Sigmoid colon (tissue), 4 donors: Measurements from ENCODE around the gene CSPG4.

Source experiments
- POLR2A ChIP-seq, 2 donors: fragments of 450-650 bp; IDR thresholded peaks; one replicate each; pipeline ENCODE4 v1.6.1; 2016; ENCODE audit warnings: antibody characterized with exemption in 2 of 2, mild to moderate bottlenecking in 2 of 2, moderate library complexity in 2 of 2
- POLR2AphosphoS5 ChIP-seq, 4 donors: sonication (generic); formaldehyde crosslinking; IDR thresholded peaks; one replicate each; pipeline ENCODE4 v1.6.1; 2017; ENCODE audit warnings: antibody characterized with exemption in 4 of 4
- TF ChIP-seq, protein P1 (sequence below), 4 experiments: fragments of 450-650 bp in 3 of 4; fragments of 200-600 bp in 1 of 4; IDR thresholded peaks; one replicate each; pipeline ENCODE4 v1.5.1; 2016 to 2019; ENCODE audit warnings: antibody characterized with exemption in 4 of 4, mild to moderate bottlenecking in 3 of 4, moderate library complexity in 2 of 4

DNA sequence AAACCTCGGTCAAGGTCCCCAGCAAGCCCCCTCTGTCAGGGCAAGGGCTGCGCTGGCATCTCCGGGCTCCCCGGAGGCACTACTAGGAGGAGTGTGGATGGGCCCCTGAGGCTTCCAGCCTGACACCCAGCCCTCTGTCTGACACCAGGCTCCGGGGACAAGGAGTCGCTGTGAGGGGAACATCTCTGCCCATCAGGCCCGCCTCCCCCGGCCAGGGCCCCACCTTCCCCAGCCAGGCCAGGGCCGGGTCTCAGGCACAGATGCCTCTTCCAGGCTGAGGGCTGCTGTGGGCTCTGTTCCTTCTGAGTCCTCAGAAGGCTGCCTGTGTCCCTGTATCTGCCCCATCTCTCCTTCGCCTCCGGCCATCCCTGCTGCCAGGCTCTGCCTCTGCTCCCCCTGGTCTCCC is 15.8 kb downstream of the CSPG4 start:
- TF ChIP-seq, protein P1, sequence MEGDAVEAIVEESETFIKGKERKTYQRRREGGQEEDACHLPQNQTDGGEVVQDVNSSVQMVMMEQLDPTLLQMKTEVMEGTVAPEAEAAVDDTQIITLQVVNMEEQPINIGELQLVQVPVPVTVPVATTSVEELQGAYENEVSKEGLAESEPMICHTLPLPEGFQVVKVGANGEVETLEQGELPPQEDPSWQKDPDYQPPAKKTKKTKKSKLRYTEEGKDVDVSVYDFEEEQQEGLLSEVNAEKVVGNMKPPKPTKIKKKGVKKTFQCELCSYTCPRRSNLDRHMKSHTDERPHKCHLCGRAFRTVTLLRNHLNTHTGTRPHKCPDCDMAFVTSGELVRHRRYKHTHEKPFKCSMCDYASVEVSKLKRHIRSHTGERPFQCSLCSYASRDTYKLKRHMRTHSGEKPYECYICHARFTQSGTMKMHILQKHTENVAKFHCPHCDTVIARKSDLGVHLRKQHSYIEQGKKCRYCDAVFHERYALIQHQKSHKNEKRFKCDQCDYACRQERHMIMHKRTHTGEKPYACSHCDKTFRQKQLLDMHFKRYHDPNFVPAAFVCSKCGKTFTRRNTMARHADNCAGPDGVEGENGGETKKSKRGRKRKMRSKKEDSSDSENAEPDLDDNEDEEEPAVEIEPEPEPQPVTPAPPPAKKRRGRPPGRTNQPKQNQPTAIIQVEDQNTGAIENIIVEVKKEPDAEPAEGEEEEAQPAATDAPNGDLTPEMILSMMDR (IDR thresholded peaks at IDR 0.05), result no peak
- TF ChIP-seq POLR2AphosphoS5 (IDR thresholded peaks at IDR 0.05) (no peak), POLR2A (IDR thresholded peaks at IDR 0.05) (no peak)
